GM12872 (cell line): Measurements from ENCODE around the gene HOXD9.

ENCODE experiments used
- TF ChIP-seq, protein P1 (sequence below): IDR thresholded peaks from 3 replicates; pipeline ENCODE4 v1.5.1; 2011; ENCODE audit warnings: low read depth, mild to moderate bottlenecking, low read length, moderate library complexity; ENCODE audit not compliant: insufficient read depth

The HOXD9 gene

DNA sequence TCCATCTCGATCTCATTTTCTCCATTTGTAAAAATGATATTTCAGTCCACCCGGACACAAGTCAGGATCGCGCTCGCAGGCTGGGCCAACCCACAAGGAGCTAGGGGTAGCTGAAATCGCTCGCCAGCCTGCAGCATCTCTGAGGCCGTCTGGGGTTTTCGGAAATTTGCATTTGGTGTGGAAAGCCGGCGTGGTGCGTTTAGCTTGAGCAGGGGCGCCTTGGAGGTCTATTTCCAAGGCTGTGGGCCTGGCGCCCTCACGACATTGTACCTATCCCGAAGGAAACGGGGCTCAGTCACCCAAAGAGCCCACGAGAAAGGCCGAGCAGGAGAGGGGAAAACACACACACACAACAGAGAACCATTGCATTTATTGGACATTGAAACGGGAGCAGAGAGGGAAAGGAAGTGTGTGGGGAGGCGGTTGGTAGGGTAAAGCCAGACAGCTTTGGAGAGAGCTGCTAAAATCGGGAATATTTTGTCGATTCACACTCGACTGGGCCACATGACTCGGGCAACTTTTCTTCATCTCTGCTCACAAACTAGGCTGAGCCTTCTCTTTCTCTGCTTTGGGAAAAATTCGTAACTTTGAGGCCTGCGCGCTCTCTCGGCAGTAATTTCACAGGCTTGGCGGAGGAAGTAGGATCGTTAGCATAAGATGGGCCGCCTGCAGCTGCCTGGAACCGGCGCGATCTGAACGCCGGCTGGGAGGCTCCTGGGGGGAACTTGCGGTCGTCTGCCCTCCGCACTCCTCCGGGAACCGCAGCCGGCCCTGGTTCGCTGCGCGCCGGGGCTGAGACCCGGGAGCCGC, 5.9 kb downstream of the HOXD9 start:
- TF ChIP-seq, protein P1, sequence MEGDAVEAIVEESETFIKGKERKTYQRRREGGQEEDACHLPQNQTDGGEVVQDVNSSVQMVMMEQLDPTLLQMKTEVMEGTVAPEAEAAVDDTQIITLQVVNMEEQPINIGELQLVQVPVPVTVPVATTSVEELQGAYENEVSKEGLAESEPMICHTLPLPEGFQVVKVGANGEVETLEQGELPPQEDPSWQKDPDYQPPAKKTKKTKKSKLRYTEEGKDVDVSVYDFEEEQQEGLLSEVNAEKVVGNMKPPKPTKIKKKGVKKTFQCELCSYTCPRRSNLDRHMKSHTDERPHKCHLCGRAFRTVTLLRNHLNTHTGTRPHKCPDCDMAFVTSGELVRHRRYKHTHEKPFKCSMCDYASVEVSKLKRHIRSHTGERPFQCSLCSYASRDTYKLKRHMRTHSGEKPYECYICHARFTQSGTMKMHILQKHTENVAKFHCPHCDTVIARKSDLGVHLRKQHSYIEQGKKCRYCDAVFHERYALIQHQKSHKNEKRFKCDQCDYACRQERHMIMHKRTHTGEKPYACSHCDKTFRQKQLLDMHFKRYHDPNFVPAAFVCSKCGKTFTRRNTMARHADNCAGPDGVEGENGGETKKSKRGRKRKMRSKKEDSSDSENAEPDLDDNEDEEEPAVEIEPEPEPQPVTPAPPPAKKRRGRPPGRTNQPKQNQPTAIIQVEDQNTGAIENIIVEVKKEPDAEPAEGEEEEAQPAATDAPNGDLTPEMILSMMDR: no peak

DNA sequence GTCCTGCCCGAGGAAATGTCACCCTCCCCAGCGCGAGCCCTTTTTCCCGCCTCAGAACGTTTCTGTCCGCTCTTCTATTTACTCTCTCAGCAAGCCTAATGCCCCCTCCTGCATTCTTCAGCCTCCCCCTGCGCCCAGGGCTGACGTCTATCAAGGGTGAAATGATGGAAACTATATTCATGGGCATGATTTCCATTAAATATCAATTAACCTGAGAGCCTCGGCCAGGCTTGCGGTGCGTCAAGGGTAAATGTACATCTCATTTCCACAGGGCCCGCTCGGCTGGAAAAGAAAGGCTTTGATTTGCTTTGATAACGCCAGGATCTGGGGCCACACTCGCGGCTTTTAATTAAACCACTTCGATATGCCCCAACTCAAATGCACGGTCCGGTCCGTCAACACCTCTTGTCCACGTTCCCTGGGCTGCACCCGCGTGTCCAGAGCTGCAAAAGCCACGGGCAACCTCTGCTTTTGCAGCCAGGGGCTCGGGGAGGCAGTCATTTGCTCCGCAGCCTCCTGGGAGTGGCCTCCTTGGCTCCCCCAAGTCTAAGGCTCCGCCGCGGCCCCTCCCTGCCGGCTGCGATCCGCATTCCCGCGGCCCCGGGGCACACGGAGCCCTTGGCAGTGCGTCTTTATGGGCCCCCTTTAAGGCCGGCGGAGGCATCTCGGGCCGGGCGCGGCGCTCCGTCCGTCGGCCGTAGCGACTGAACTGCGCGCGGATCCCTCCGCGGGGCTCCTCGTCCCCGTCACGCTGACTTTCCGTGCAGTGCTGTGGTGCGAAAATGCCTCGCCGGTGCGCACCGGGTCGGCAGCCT, 6.7 kb downstream of the HOXD9 start, which contains the start of gene HOXD8:
Gene HOXD8 (plus strand): TSS at position 724 of the 815 bp plus-strand sequence. CDS start 662 bp downstream, outside the sequence.
- TF ChIP-seq, protein P1: no peak

DNA sequence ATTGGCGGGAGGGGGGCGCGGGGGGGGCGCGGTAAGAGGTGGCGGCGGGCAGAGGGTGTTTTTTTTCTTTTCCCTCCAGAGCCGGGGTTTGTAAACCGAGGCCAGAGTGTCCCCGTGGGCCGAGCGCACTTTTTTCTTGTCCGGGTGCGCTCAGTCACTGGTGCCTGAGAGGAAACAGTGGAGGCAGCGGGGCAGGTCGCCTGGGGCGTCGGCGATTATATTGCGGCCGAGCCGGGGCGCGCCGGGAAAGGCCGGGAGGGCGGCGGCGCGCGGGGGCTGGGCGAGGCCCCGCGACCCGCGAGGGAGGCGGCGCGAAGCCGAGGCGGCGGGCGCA, 7.3 kb downstream of the HOXD9 start:
- TF ChIP-seq, protein P1: no peak

DNA sequence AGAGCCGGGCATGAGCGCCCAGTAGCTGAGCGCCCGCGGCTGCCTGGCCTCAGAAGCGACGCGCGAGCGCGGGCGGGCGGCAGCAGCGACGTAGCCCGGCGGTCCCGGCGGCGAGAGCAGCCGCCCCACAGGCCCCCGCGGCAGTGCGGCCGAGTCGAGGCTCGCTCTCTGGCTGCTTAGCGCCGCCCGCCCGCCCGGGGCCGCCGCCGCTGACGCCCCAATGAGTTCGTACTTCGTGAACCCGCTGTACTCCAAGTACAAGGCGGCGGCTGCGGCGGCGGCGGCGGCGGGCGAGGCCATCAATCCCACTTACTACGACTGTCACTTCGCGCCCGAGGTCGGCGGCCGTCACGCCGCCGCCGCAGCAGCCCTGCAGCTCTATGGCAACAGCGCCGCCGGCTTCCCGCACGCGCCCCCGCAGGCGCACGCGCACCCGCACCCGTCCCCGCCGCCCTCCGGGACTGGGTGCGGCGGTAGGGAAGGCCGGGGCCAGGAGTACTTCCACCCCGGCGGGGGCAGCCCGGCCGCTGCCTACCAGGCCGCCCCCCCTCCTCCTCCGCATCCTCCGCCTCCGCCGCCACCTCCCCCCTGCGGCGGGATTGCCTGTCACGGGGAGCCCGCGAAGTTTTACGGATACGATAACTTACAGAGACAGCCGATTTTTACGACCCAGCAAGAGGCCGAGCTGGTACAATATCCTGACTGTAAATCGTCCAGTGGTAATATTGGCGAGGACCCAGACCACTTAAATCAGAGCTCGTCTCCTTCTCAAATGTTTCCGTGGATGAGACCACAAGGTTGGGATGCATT, 7.8 kb downstream of the HOXD9 start:
- TF ChIP-seq, protein P1: no peak

DNA sequence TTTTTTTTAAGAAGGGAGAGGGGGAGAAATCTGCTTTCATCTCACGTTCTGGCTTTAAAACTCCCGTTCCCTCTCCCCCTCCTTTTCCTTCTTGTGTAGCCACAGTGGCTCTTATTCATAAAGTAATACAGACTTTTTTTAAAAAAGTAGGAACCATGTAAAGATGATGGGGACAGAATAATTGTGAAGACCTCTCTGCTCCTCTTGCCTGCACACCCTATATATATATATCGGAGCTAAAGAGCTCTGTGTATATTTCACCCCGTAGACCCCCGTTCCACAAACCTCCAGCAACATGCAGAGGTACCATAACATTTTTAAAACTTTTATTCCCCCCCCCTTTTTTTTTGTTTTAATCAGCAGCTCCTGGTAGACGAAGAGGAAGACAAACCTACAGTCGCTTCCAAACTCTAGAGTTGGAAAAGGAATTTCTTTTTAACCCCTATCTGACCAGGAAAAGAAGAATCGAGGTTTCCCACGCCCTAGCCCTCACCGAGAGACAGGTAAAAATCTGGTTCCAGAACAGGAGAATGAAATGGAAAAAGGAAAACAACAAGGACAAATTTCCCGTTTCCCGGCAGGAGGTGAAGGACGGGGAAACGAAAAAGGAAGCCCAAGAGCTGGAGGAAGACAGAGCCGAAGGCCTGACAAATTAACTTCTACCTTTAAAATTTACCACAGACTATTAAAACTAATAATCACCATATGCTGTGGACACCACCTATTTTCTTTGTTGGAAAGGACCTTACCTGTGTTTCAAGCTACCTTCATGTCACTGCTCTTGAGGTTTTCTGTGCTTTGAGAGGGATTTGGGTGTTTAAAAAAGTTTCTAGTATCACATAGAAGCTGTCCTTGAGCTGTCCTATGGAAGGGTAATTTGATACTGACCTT, 8.7 kb downstream of the HOXD9 start:
- TF ChIP-seq, protein P1: no peak

DNA sequence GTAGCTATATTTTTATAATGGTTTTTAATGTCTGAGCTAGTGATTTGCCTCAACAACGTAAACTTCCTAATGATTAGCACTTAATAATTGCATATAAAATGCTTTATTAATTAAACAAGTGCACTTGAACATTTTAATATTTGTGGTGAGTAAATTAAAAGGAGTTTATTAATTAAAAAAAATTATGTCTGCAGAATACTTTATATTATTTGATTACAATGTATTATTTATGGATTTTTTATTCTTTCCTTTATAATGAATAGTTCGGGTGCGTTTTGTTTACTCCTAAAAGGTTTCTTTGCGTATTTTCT, 9.3 kb downstream of the HOXD9 start:
- TF ChIP-seq, protein P1: no peak
